MM.1S (cell line): ENCODE data around the gene SLC33A1.

Experiments
- EZH2phosphoT487 ChIP-seq: fragments of 300-600 bp; sonication (generic); IDR thresholded peaks from 2 replicates; pipeline ENCODE4 v1.6.1; 2018; ENCODE audit warnings: antibody characterized with exemption, low read length
- TF ChIP-seq, protein P1 (sequence below): fragments of 300-600 bp; sonication (generic); IDR thresholded peaks from 2 replicates; pipeline ENCODE4 v1.5.1; 2016; ENCODE audit warnings: antibody characterized with exemption, low read length, mixed read lengths

DNA sequence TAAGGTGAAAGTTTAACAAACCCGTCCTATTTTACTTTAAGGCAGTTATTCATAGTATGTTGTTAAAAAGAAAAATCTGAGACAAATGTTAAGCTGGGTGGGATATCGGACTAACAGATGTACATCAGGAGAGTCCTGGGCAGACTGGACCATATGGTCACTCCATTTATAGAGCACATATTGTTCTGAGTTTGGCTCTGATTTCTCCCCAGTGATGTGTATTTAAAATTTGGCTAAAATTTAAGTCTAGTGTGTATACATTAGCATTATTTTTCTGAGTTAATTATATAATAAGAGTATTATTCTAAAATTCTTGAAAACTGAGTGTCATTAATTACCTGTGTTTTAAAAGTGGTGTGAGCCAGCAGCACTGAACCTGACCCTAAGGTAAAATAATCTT lies 22.3 kb upstream of the SLC33A1 start:
- TF ChIP-seq, protein P1, sequence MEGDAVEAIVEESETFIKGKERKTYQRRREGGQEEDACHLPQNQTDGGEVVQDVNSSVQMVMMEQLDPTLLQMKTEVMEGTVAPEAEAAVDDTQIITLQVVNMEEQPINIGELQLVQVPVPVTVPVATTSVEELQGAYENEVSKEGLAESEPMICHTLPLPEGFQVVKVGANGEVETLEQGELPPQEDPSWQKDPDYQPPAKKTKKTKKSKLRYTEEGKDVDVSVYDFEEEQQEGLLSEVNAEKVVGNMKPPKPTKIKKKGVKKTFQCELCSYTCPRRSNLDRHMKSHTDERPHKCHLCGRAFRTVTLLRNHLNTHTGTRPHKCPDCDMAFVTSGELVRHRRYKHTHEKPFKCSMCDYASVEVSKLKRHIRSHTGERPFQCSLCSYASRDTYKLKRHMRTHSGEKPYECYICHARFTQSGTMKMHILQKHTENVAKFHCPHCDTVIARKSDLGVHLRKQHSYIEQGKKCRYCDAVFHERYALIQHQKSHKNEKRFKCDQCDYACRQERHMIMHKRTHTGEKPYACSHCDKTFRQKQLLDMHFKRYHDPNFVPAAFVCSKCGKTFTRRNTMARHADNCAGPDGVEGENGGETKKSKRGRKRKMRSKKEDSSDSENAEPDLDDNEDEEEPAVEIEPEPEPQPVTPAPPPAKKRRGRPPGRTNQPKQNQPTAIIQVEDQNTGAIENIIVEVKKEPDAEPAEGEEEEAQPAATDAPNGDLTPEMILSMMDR: no peak
- TF ChIP-seq EZH2phosphoT487: no peak
